ENCODE measurements around the gene NUAK1.

NUAK1 gene

GRCh38 chr12:106046301-106046846 is 92.4 kb downstream of the NUAK1 start:
- no peaks in the 10 kb centered on the region for H3K9me3 ChIP-seq (ENCODE audit: insufficient read depth, low read length)
- H3K36me3 ChIP-seq (ENCODE audit: low read length) = no peaks in the 10 kb centered on the region
- no peaks in the 10 kb centered on the region for H4K20me1 ChIP-seq (ENCODE audit: low read depth, low read length)
- no peak overlapping the region for H3K27ac ChIP-seq (ENCODE audit: low read depth, low read length)
- H3K9me2 ChIP-seq (replicated peaks; ENCODE audit: insufficient read depth, low read length) = no peaks in the 10 kb centered on the region
- H3K4me3 ChIP-seq (ENCODE audit: insufficient read depth, low read length, poor library complexity, severe bottlenecking) = no peak overlapping the region
- H3F3A ChIP-seq (ENCODE audit: insufficient read depth) = no peaks in the 10 kb centered on the region
- TF ChIP-seq EZH2phosphoT487 (conservative IDR thresholded peaks at IDR 0.05; ENCODE audit: low read length) (no peak), CTCF (IDR thresholded peaks at IDR 0.05; ENCODE audit: insufficient read depth, low read length, poor library complexity, severe bottlenecking) (no peak)
- H3K79me2 ChIP-seq (ENCODE audit: insufficient read depth, low read length) = no peaks in the 10 kb centered on the region
- no peaks in the 10 kb centered on the region for H3K27me3 ChIP-seq (ENCODE audit: low read length)
- H3K9ac ChIP-seq (ENCODE audit: low read length) = no peak overlapping the region
- H2AFZ ChIP-seq (ENCODE audit: low read depth, low read length, severe bottlenecking) = no peak overlapping the region
- no peak overlapping the region for H3K4me2 ChIP-seq (ENCODE audit: low read depth, low read length, poor library complexity, severe bottlenecking)

- TF ChIP-seq CTCF (IDR thresholded peaks at IDR 0.05; ENCODE audit: insufficient read depth, low read length, poor library complexity, severe bottlenecking) (no peak), EZH2phosphoT487 (conservative IDR thresholded peaks at IDR 0.05; ENCODE audit: low read length) (no peak)
- H3K79me2 ChIP-seq (ENCODE audit: insufficient read depth, low read length) = no peaks in the 10 kb centered on the region
- no peaks in the 10 kb centered on the region for H3F3A ChIP-seq (ENCODE audit: insufficient read depth)
- no peak overlapping the region for H2AFZ ChIP-seq (ENCODE audit: low read depth, low read length, severe bottlenecking)
- H3K36me3 ChIP-seq (ENCODE audit: low read length) = no peaks in the 10 kb centered on the region
- H3K9me2 ChIP-seq (replicated peaks; ENCODE audit: insufficient read depth, low read length) = no peaks in the 10 kb centered on the region
- H3K27me3 ChIP-seq (ENCODE audit: low read length) = no peaks in the 10 kb centered on the region
- H3K4me3 ChIP-seq (ENCODE audit: insufficient read depth, low read length, poor library complexity, severe bottlenecking) = no peak overlapping the region
- no peak overlapping the region for H3K27ac ChIP-seq (ENCODE audit: low read depth, low read length)
- no peaks in the 10 kb centered on the region for H4K20me1 ChIP-seq (ENCODE audit: low read depth, low read length)
- H3K9ac ChIP-seq (ENCODE audit: low read length) = no peak overlapping the region
- H3K4me2 ChIP-seq (ENCODE audit: low read depth, low read length, poor library complexity, severe bottlenecking) = no peak overlapping the region
- H3K9me3 ChIP-seq (ENCODE audit: insufficient read depth, low read length) = no peaks in the 10 kb centered on the region
Measured at GRCh38 chr12:106045251-106045674, 93.5 kb downstream of the NUAK1 start.

- H3K9me2 ChIP-seq (replicated peaks; ENCODE audit: insufficient read depth, low read length) = no peaks in the 10 kb centered on the region
- H2AFZ ChIP-seq (ENCODE audit: low read depth, low read length, severe bottlenecking) = no peak overlapping the region
- no peaks in the 10 kb centered on the region for H4K20me1 ChIP-seq (ENCODE audit: low read depth, low read length)
- H3K9ac ChIP-seq (ENCODE audit: low read length) = no peak overlapping the region
- no peak overlapping the region for H3K27ac ChIP-seq (ENCODE audit: low read depth, low read length)
- no peak overlapping the region for H3K4me2 ChIP-seq (ENCODE audit: low read depth, low read length, poor library complexity, severe bottlenecking)
- H3F3A ChIP-seq (ENCODE audit: insufficient read depth) = no peaks in the 10 kb centered on the region
- H3K36me3 ChIP-seq (ENCODE audit: low read length) = no peaks in the 10 kb centered on the region
- no peaks in the 10 kb centered on the region for H3K27me3 ChIP-seq (ENCODE audit: low read length)
- no peaks in the 10 kb centered on the region for H3K9me3 ChIP-seq (ENCODE audit: insufficient read depth, low read length)
- H3K79me2 ChIP-seq (ENCODE audit: insufficient read depth, low read length) = no peaks in the 10 kb centered on the region
- no peak overlapping the region for H3K4me3 ChIP-seq (ENCODE audit: insufficient read depth, low read length, poor library complexity, severe bottlenecking)
- no peak for TF ChIP-seq EZH2phosphoT487 (conservative IDR thresholded peaks at IDR 0.05; ENCODE audit: low read length)
- TF ChIP-seq CTCF (IDR thresholded peaks at IDR 0.05; ENCODE audit: insufficient read depth, low read length, poor library complexity, severe bottlenecking) = no peak
Measured at GRCh38 chr12:106044773-106045172, 94.0 kb downstream of the NUAK1 start.

Measured in SU-DHL-6 (cell line).